SK-N-SH (cell line): Measurements from ENCODE around the gene PRKCH. TPM values are rescaled to one million over a fixed set of nuclear protein-coding genes. Genes with fewer than 3 reads are reported as not detected.

Experiments used
- CTCF ChIA-PET: fragments of 300-600, 350-600 bp; formaldehyde crosslinking; extraction: SDS; loops from one replicate; lab custom pipeline; 2021; lab: Yijun Ruan, JAX
- POLR2A ChIA-PET: fragments of 350-600 bp; sonication (Branson Sonifier 250); formaldehyde crosslinking; extraction: SDS; loops from one replicate; lab custom pipeline; 2020; ENCODE audit warnings: antibody characterized with exemption, inconsistent platforms; lab: Yijun Ruan, JAX
- DNase-seq: peaks from one replicate; pipeline ENCODE4 v3.0.0; 2012
- H2AFZ ChIP-seq: fragments of 200-600 bp; sonication (generic); 2 replicates; pipeline ENCODE4 v1.8.1; 2016; ENCODE audit warnings: antibody characterized with exemption, mild to moderate bottlenecking, low read depth
- H3F3A ChIP-seq: fragments of 200-600 bp; sonication (generic); replicated peaks from 2 replicates; pipeline ENCODE3; 2016; ENCODE audit warnings: antibody characterized with exemption, mild to moderate bottlenecking; ENCODE audit not compliant: insufficient read depth
- H3K27ac ChIP-seq, 2 experiments: fragments of 200-500 bp in 1 of 2; fragments of 200-600 bp in 1 of 2; sonication (Bioruptor generic) in 1 of 2; sonication (generic), shearing (Covaris generic) in 1 of 2; 2 replicates each; pipeline versions ENCODE4 v1.5.1 to v1.6.1; 2014 to 2016; ENCODE audit warnings: low read depth in 2 of 2, inconsistent platforms in 1 of 2, low read length in 1 of 2, mild to moderate bottlenecking in 1 of 2, mixed read lengths in 1 of 2
- H3K27me3 ChIP-seq: fragments of 200-600 bp; sonication (generic), shearing (Covaris generic); 2 replicates; pipeline ENCODE4 v1.6.1; 2016; ENCODE audit warnings: mixed run types; ENCODE audit not compliant: insufficient read depth
- H3K36me3 ChIP-seq, 2 experiments: fragments of 200-500 bp in 1 of 2; fragments of 200-600 bp in 1 of 2; sonication (Bioruptor generic) in 1 of 2; sonication (generic) in 1 of 2; replicated peaks in 1 of 2; 2 replicates each; pipeline versions ENCODE3 to v1.5.1; 2014 to 2016; ENCODE audit warnings: low read length in 1 of 2, mild to moderate bottlenecking in 1 of 2; ENCODE audit not compliant: insufficient read depth in 2 of 2, control insufficient read depth in 1 of 2
- H3K4me1 ChIP-seq, 2 experiments: fragments of 200-500 bp in 1 of 2; fragments of 200-600 bp in 1 of 2; sonication (Bioruptor generic) in 1 of 2; sonication (generic), shearing (Covaris generic) in 1 of 2; 2 replicates each; pipeline versions ENCODE4 v1.5.1 to v1.6.1; 2014 to 2016; ENCODE audit warnings: low read depth in 1 of 2, low read length in 1 of 2, mixed run types in 1 of 2; ENCODE audit not compliant: insufficient read depth in 2 of 2, control insufficient read depth in 1 of 2
- H3K4me2 ChIP-seq: fragments of 200-600 bp; sonication (generic), shearing (Covaris generic); 2 replicates; pipeline ENCODE4 v1.6.1; 2017; ENCODE audit warnings: mixed run types
- H3K4me3 ChIP-seq, 2 experiments: fragments of 200-500 bp in 1 of 2; fragments of 200-600 bp in 1 of 2; sonication (Bioruptor generic) in 1 of 2; sonication (generic), shearing (Covaris generic) in 1 of 2; 2 replicates each; pipeline versions ENCODE4 v1.5.1 to v1.8.1; 2014 to 2016; ENCODE audit warnings: low read depth in 2 of 2, inconsistent platforms in 1 of 2, low read length in 1 of 2, mild to moderate bottlenecking in 1 of 2, mixed read lengths in 1 of 2, moderate library complexity in 1 of 2
- H3K79me2 ChIP-seq: fragments of 200-600 bp; sonication (generic); 2 replicates; pipeline ENCODE4 v1.8.1; 2017; ENCODE audit warnings: mild to moderate bottlenecking; ENCODE audit not compliant: insufficient read depth
- H3K9ac ChIP-seq: fragments of 200-600 bp; sonication (generic); 2 replicates; pipeline ENCODE4 v1.6.1; 2017; ENCODE audit warnings: mixed run types
- H3K9me2 ChIP-seq: fragments of 200-600 bp; sonication (generic); 2 replicates; pipeline ENCODE4 v1.6.1; 2017; ENCODE audit warnings: mixed run types
- H3K9me3 ChIP-seq: fragments of 200-600 bp; sonication (generic); 2 replicates; pipeline ENCODE4 v1.6.1; 2017; ENCODE audit warnings: mixed run types, mild to moderate bottlenecking, moderate library complexity
- H4K20me1 ChIP-seq: fragments of 200-600 bp; sonication (generic); 2 replicates; pipeline ENCODE4 v1.6.1; 2017; ENCODE audit warnings: mild to moderate bottlenecking, mixed run types; ENCODE audit not compliant: insufficient read depth
- CTCF ChIP-seq: fragments of 200-600 bp; sonication (generic); IDR thresholded peaks from 2 replicates; pipeline ENCODE4 v1.6.1; 2017; ENCODE audit warnings: antibody characterized with exemption, mild to moderate bottlenecking, moderate library complexity
- EP300 ChIP-seq, 2 experiments: IDR thresholded peaks; 2 replicates each; pipeline versions ENCODE4 v1.4.0 to v1.6.1; 2012; ENCODE audit warnings: borderline replicate concordance in 1 of 2, low read depth in 1 of 2, low read length in 1 of 2
- EZH2phosphoT487 ChIP-seq: fragments of 200-600 bp; sonication (generic); IDR thresholded peaks from 2 replicates; pipeline ENCODE4 v1.6.1; 2017; ENCODE audit warnings: low read depth, mixed run types, mild to moderate bottlenecking, antibody characterized with exemption, moderate library complexity, borderline replicate concordance
- GABPA ChIP-seq: IDR thresholded peaks from 2 replicates; pipeline ENCODE4 v1.4.0; 2012; ENCODE audit warnings: low read depth, mild to moderate bottlenecking
- GATA2 ChIP-seq: sonication (generic); formaldehyde crosslinking; IDR thresholded peaks from 2 replicates; pipeline ENCODE4 v1.5.0; 2020; ENCODE audit warnings: mild to moderate bottlenecking, missing genetic modification reagents
- MEF2A ChIP-seq: IDR thresholded peaks from 2 replicates; pipeline ENCODE4 v1.4.0; 2012; ENCODE audit warnings: low read depth, borderline replicate concordance
- PBX3 ChIP-seq: IDR thresholded peaks from 2 replicates; pipeline ENCODE4; 2012
- POLR2AphosphoS5 ChIP-seq: IDR thresholded peaks from 2 replicates; pipeline ENCODE4 v1.6.1; 2012; ENCODE audit warnings: low read depth, low read length
- REST ChIP-seq: IDR thresholded peaks from 2 replicates; pipeline ENCODE4 v1.6.1; 2012; ENCODE audit warnings: mild to moderate bottlenecking, low read depth, low read length, moderate library complexity
- RFX5 ChIP-seq: IDR thresholded peaks from 2 replicates; pipeline ENCODE4 v1.6.1; 2012; ENCODE audit warnings: mild to moderate bottlenecking, improper control_type of control experiment, low read length
- RXRA ChIP-seq: IDR thresholded peaks from 2 replicates; pipeline ENCODE4 v1.4.0; 2012; ENCODE audit warnings: low read depth, mild to moderate bottlenecking, borderline replicate concordance
- SMC3 ChIP-seq: IDR thresholded peaks from 2 replicates; pipeline ENCODE4 v1.6.1; 2012; ENCODE audit warnings: low read depth, low read length, improper control_type of control experiment
- TAF1 ChIP-seq: IDR thresholded peaks from 2 replicates; pipeline ENCODE4 v1.6.1; 2012; ENCODE audit warnings: low read depth, mild to moderate bottlenecking, low read length, moderate library complexity, borderline replicate concordance
- TEAD4 ChIP-seq: IDR thresholded peaks from 2 replicates; pipeline ENCODE4 v1.4.0; 2012; ENCODE audit warnings: mild to moderate bottlenecking, borderline replicate concordance; ENCODE audit not compliant: insufficient read depth
- USF2 ChIP-seq: fragments of 150-350 bp; IDR thresholded peaks from 2 replicates; pipeline ENCODE4 v1.6.1; 2017; ENCODE audit warnings: antibody characterized with exemption, low read length, low read depth, borderline replicate concordance
- WGBS: methylation state at CpG from one replicate; pipeline ENCODE4 v1.1.6; 2017; ENCODE audit warnings: low lambda C conversion rate; 5-methylcytosine and 5-hydroxymethylcytosine counted together
- polyA plus RNA-seq, 3 experiments: library from polyadenylated mRNA; depleted of rRNA; stranded (reverse); fragments of >200 nt; gene quantifications; 2 replicates each; pipeline ENCODE4 v1.2.3, GENCODE V29; 2012

The PRKCH gene
- polyA plus RNA-seq, 1 of the 3 experiments (the other 2 are of a cell fraction), result 4.2 TPM

- TF ChIP-seq CTCF (no peak), GATA2 (CRISPR knock-in tag) (no peak), RXRA (no peak), USF2 (no peak), TEAD4 (no peak), REST (no peak), GABPA (no peak), SMC3 (no peak), MEF2A (no peak), EZH2phosphoT487 (no peak), TAF1 (no peak), PBX3 (no peak), RFX5 (no peak), EP300 (IDR thresholded peaks at IDR 0.05; ENCODE audit: borderline replicate concordance in 1 of 2, low read depth in 1 of 2, low read length in 1 of 2) (no peak), POLR2AphosphoS5 (no peak)
- WGBS, result 88% methylated on average over 2 of the region's 2 CpGs
- no peak overlapping the region for H3K4me3 ChIP-seq
- no peak overlapping the region for H3K27ac ChIP-seq
- no peaks in the 10 kb centered on the region for H3K9me2 ChIP-seq
- no peak overlapping the region for H3K9ac ChIP-seq
- H3K4me2 ChIP-seq, result no peak overlapping the region
- no peak for DNase-seq
- H3K79me2 ChIP-seq, result no peaks in the 10 kb centered on the region
- H2AFZ ChIP-seq, result no peak overlapping the region
- POLR2A ChIA-PET, result no interaction called here
- H4K20me1 ChIP-seq, result no peaks in the 10 kb centered on the region
- H3K4me1 ChIP-seq, result peaks cover 0 to 2% of the 10 kb centered on the region in 2 experiments; a peak in 1 of 4 replicates
- no peaks in the 10 kb centered on the region for H3K36me3 ChIP-seq
- no peaks in the 10 kb centered on the region for H3K9me3 ChIP-seq
- H3F3A ChIP-seq, result no peaks in the 10 kb centered on the region
- CTCF ChIA-PET, result no interaction called here
- H3K27me3 ChIP-seq, result no peaks in the 10 kb centered on the region
These were observed 78.0 kb downstream of the PRKCH start for GRCh38 chr14:61399365-61399764.
